OCI-LY1 (cell line): ENCODE measurements around the gene ZNF366.

Source experiments
- H2AFZ ChIP-seq: fragments of 200-600 bp; sonication (generic), shearing (Covaris generic); 2 replicates; pipeline ENCODE4 v1.6.0; 2014; ENCODE audit warnings: antibody characterized with exemption, mild to moderate bottlenecking, low read length
- H3F3A ChIP-seq: fragments of 200-600 bp; sonication (generic), shearing (Covaris generic); 2 replicates; pipeline ENCODE4 v1.6.0; 2014; ENCODE audit warnings: mild to moderate bottlenecking, antibody characterized with exemption, low read length, moderate library complexity; ENCODE audit not compliant: insufficient read depth
- H3K27ac ChIP-seq: fragments of 200-600 bp; sonication (generic); 2 replicates; pipeline ENCODE4 v1.5.1; 2014; ENCODE audit warnings: low read length, mixed run types, mild to moderate bottlenecking, low read depth; ENCODE audit not compliant: poor library complexity, severe bottlenecking
- H3K27me3 ChIP-seq: fragments of 200-600 bp; sonication (generic); 2 replicates; pipeline ENCODE4 v1.6.0; 2014; ENCODE audit warnings: antibody characterized with exemption, mild to moderate bottlenecking, low read length, moderate library complexity; ENCODE audit not compliant: insufficient read depth
- H3K36me3 ChIP-seq: fragments of 200-600 bp; sonication (generic); 2 replicates; pipeline ENCODE4 v1.6.1; 2014; ENCODE audit warnings: mild to moderate bottlenecking, antibody characterized with exemption, low read length, moderate library complexity, mixed read lengths; ENCODE audit not compliant: insufficient read depth
- H3K4me1 ChIP-seq: fragments of 200-600 bp; sonication (generic); 2 replicates; pipeline ENCODE4 v1.5.1; 2014; ENCODE audit warnings: mild to moderate bottlenecking, low read length, moderate library complexity; ENCODE audit not compliant: insufficient read depth, severe bottlenecking
- H3K4me2 ChIP-seq: fragments of 200-600 bp; sonication (generic), shearing (Covaris generic); 2 replicates; pipeline ENCODE4 v1.6.1; 2014; ENCODE audit warnings: low read length
- H3K4me3 ChIP-seq: fragments of 200-600 bp; sonication (generic); 2 replicates; pipeline ENCODE4 v1.5.1; 2014; ENCODE audit warnings: low read length, low read depth, mild to moderate bottlenecking, mixed read lengths; ENCODE audit not compliant: poor library complexity, severe bottlenecking
- H3K79me2 ChIP-seq: fragments of 200-600 bp; shearing (Covaris generic); 2 replicates; pipeline ENCODE4 v1.6.1; 2016; ENCODE audit warnings: mixed run types, low read length, mixed read lengths; ENCODE audit not compliant: insufficient read depth
- H3K9ac ChIP-seq: fragments of 200-600 bp; sonication (generic), shearing (Covaris generic); 2 replicates; pipeline ENCODE4 v1.6.1; 2014; ENCODE audit warnings: mild to moderate bottlenecking, low read length, mixed read lengths
- H3K9me2 ChIP-seq: fragments of 200-600 bp; sonication (generic), shearing (Covaris generic); 2 replicates; pipeline ENCODE4 v1.6.1; 2014; ENCODE audit warnings: low read depth, mild to moderate bottlenecking, low read length, mixed read lengths
- H3K9me3 ChIP-seq: fragments of 200-600 bp; shearing (Covaris generic); 2 replicates; pipeline ENCODE4 v1.6.1; 2014; ENCODE audit warnings: low read length, mixed read lengths
- H4K20me1 ChIP-seq: fragments of 200-600 bp; sonication (generic), shearing (Covaris generic); 2 replicates; pipeline ENCODE4 v1.6.0; 2016; ENCODE audit warnings: mild to moderate bottlenecking, low read length; ENCODE audit not compliant: insufficient read depth
- CTCF ChIP-seq: fragments of 200-600 bp; sonication (generic), shearing (Covaris generic); IDR thresholded peaks from 2 replicates; pipeline ENCODE4 v1.5.1; 2017; ENCODE audit warnings: mild to moderate bottlenecking, antibody characterized with exemption, low read length, moderate library complexity, mixed read lengths
- EZH2 ChIP-seq: fragments of 200-600 bp; sonication (generic), shearing (Covaris generic); IDR thresholded peaks from 2 replicates; pipeline ENCODE4 v1.8.0; 2017; ENCODE audit warnings: borderline replicate concordance, mixed run types, mild to moderate bottlenecking, antibody characterized with exemption, low read length, moderate library complexity, mixed read lengths

Gene ZNF366

GRCh38 chr5:72468606-72469005 is 38.6 kb downstream of the ZNF366 start:
- H4K20me1 ChIP-seq = no peaks in the 10 kb centered on the region
- no peaks in the 10 kb centered on the region for H3F3A ChIP-seq
- no peaks in the 10 kb centered on the region for H3K4me1 ChIP-seq
- no peak overlapping the region for H3K9ac ChIP-seq
- H3K79me2 ChIP-seq = no peaks in the 10 kb centered on the region
- H3K9me2 ChIP-seq = no peaks in the 10 kb centered on the region
- no peaks in the 10 kb centered on the region for H3K27me3 ChIP-seq
- no peaks in the 10 kb centered on the region for H3K36me3 ChIP-seq
- no peak overlapping the region for H3K27ac ChIP-seq
- H2AFZ ChIP-seq = no peak overlapping the region
- no peaks in the 10 kb centered on the region for H3K9me3 ChIP-seq
- H3K4me2 ChIP-seq = no peak overlapping the region
- TF ChIP-seq CTCF (no peak), EZH2 (no peak)
- H3K4me3 ChIP-seq = no peak overlapping the region

DNA sequence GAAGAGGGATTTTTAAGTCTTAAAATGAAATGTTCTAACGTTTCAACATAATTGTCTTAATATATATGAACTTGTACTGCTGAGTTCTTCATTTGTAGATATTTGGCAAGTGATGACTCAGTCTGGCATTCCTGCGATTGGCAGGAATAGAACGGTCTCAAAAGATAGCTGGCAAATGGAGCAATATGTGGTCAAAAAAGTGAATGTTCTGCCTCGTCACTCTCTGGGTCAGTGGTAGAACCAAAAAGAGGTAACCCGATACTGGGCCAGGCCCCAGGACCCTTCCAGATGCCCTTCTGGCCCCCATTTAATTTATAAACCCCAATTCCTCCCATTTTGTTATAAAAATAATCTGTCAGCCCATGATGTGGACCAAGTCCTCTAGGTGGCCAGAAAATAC is 39.2 kb downstream of the ZNF366 start:
- H3K27me3 ChIP-seq = no peaks in the 10 kb centered on the region
- H3K4me1 ChIP-seq = no peaks in the 10 kb centered on the region
- no peaks in the 10 kb centered on the region for H3K9me2 ChIP-seq
- TF ChIP-seq EZH2 = no peak
- TF ChIP-seq CTCF = no peak
- no peaks in the 10 kb centered on the region for H4K20me1 ChIP-seq
- H3K9ac ChIP-seq = no peak overlapping the region
- H3F3A ChIP-seq = no peaks in the 10 kb centered on the region
- H3K36me3 ChIP-seq = no peaks in the 10 kb centered on the region
- no peak overlapping the region for H2AFZ ChIP-seq
- no peaks in the 10 kb centered on the region for H3K9me3 ChIP-seq
- H3K79me2 ChIP-seq = no peaks in the 10 kb centered on the region
- H3K27ac ChIP-seq = no peak overlapping the region
- H3K4me3 ChIP-seq = no peak overlapping the region
- H3K4me2 ChIP-seq = no peak overlapping the region

DNA sequence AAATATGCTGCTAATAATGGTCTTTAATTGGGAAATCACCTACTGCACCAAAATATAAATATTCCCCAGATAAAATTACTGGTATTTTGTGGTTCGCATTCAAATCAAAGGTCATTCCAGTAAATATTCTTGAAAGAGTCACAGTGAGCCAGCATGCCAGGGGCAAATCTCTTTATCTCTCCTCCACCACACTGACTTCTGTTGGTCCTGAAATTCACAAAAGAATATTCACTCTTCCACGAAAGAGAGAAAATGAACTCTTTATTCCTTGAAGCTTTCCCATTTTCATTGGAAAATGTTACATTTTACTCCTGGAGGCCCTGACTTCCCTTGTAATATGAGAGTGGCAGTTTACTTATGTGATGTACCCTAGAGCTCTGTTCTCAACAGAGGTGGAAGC is 39.7 kb downstream of the ZNF366 start:
- H2AFZ ChIP-seq = no peak overlapping the region

More for the DNA sequence above, 39.7 kb downstream of the ZNF366 start:
- Histone ChIP-seq H3F3A (no peaks in the 10 kb centered on the region), H3K4me3 (no peak overlapping the region), H3K27me3 (no peaks in the 10 kb centered on the region), H3K36me3 (no peaks in the 10 kb centered on the region), H3K9me2 (no peaks in the 10 kb centered on the region), H3K4me1 (no peaks in the 10 kb centered on the region), H3K9ac (no peak overlapping the region), H4K20me1 (no peaks in the 10 kb centered on the region), H3K79me2 (no peaks in the 10 kb centered on the region), H3K4me2 (no peak overlapping the region), H3K9me3 (no peaks in the 10 kb centered on the region), H3K27ac (no peak overlapping the region)
- TF ChIP-seq EZH2 = no peak
- no peak for TF ChIP-seq CTCF
